Stimulated activated CD4-positive, alpha-beta T cell treated with anti-CD3 and anti-CD28 coated beads, Interleukin-15, amount 100 ng/mL, for 48 hours (primary cell): ENCODE results near the gene CPED1.
"Not testable (repeated sequence)": the region's sequence is repeated elsewhere in the genome, so short reads cannot be mapped to it uniquely, and the experiment has no call there.

Source experiments
- DNase-seq, 2 donors: peaks; one replicate each; pipeline ENCODE4 v3.0.0-alpha.2; 2020; ENCODE audit warnings: low read depth in 2 of 2

The CPED1 gene

GRCh38 chr7:121097577-121097976 is 109.1 kb downstream of the CPED1 start:
- DNase-seq, result no peak

- no peak for DNase-seq
Observed at GRCh38 chr7:121099572-121099971, 111.1 kb downstream of the CPED1 start.

GRCh38 chr7:121101083-121101482 is 112.6 kb downstream of the CPED1 start:
- no peak for DNase-seq

- DNase-seq, result no peak
Observed at GRCh38 chr7:121101621-121102020, 113.1 kb downstream of the CPED1 start.

GRCh38 chr7:121102619-121103018 is 114.1 kb downstream of the CPED1 start:
- no peak for DNase-seq

- DNase-seq, result no peak
Observed at GRCh38 chr7:121103086-121103485, 114.6 kb downstream of the CPED1 start.

GRCh38 chr7:121103579-121103978 is 115.1 kb downstream of the CPED1 start:
- DNase-seq, result no peak

- DNase-seq, result no peak
Observed at GRCh38 chr7:121105262-121105661, 116.8 kb downstream of the CPED1 start.

- no peak for DNase-seq
Observed at GRCh38 chr7:121107923-121108498, 119.5 kb downstream of the CPED1 start.

- DNase-seq, result no peak
Observed at GRCh38 chr7:121109145-121109544, 120.6 kb downstream of the CPED1 start.

- no peak for DNase-seq
Observed at GRCh38 chr7:121113288-121113687, 124.8 kb downstream of the CPED1 start.

- no peak for DNase-seq
Observed at GRCh38 chr7:121116396-121116795, 127.9 kb downstream of the CPED1 start.

GRCh38 chr7:121119047-121119446 is 130.5 kb downstream of the CPED1 start:
- DNase-seq, result no peak

GRCh38 chr7:121123032-121123431 is 134.5 kb downstream of the CPED1 start:
- no peak for DNase-seq

- DNase-seq, result not testable (repeated sequence)
Observed at GRCh38 chr7:121125454-121125853, 136.9 kb downstream of the CPED1 start.

GRCh38 chr7:121126201-121126600 is 137.7 kb downstream of the CPED1 start:
- DNase-seq, result no peak

GRCh38 chr7:121126801-121127534 is 138.5 kb downstream of the CPED1 start:
- DNase-seq, result no peak

GRCh38 chr7:121132940-121133339 is 144.4 kb downstream of the CPED1 start:
- no peak for DNase-seq

- no peak for DNase-seq
Observed at GRCh38 chr7:121133444-121133843, 144.9 kb downstream of the CPED1 start.

- no peak for DNase-seq
Observed at GRCh38 chr7:121137580-121137979, 149.1 kb downstream of the CPED1 start.

GRCh38 chr7:121138262-121138933 is 149.9 kb downstream of the CPED1 start:
- no peak for DNase-seq

- DNase-seq, result no peak
Observed at GRCh38 chr7:121139427-121139826, 150.9 kb downstream of the CPED1 start.

GRCh38 chr7:121140790-121141189 is 152.3 kb downstream of the CPED1 start:
- DNase-seq, result no peak
